Loucy (cell line): ENCODE measurements around the gene SEC24B.

Experiments
- H2AFZ ChIP-seq: fragments of 200-600 bp; sonication (generic); 2 replicates; pipeline ENCODE4 v1.6.0; 2016; ENCODE audit warnings: antibody characterized with exemption, mild to moderate bottlenecking, low read length, moderate library complexity
- H3F3A ChIP-seq: fragments of 200-600 bp; 2 replicates; pipeline ENCODE4 v1.6.0; 2016; ENCODE audit warnings: antibody characterized with exemption, low read depth, mild to moderate bottlenecking
- H3K27me3 ChIP-seq: fragments of 200-600 bp; sonication (generic); 2 replicates; pipeline ENCODE4 v1.6.1; 2014; ENCODE audit warnings: low read length, mild to moderate bottlenecking; ENCODE audit not compliant: insufficient read depth, poor library complexity, severe bottlenecking
- H3K36me3 ChIP-seq: fragments of 200-600 bp; sonication (generic); 2 replicates; pipeline ENCODE4 v1.6.1; 2016; ENCODE audit warnings: low read length; ENCODE audit not compliant: insufficient read depth
- H3K4me1 ChIP-seq: fragments of 200-600 bp; sonication (generic); 2 replicates; pipeline ENCODE4 v1.5.1; 2014; ENCODE audit warnings: low read length, mild to moderate bottlenecking; ENCODE audit not compliant: insufficient read depth, poor library complexity, severe bottlenecking
- H3K4me2 ChIP-seq: fragments of 200-600 bp; sonication (generic); 2 replicates; pipeline ENCODE4 v1.6.0; 2014; ENCODE audit warnings: antibody characterized with exemption, low read length, low read depth, mild to moderate bottlenecking; ENCODE audit not compliant: poor library complexity, severe bottlenecking
- H3K4me3 ChIP-seq: fragments of 200-600 bp; sonication (generic); 2 replicates; pipeline ENCODE4 v1.5.1; 2014; ENCODE audit warnings: low read length, mild to moderate bottlenecking, mixed read lengths; ENCODE audit not compliant: poor library complexity, severe bottlenecking
- H3K79me2 ChIP-seq: fragments of 200-600 bp; sonication (generic); 2 replicates; pipeline ENCODE4 v1.6.1; 2014; ENCODE audit warnings: low read length; ENCODE audit not compliant: insufficient read depth
- H3K9ac ChIP-seq: fragments of 200-600 bp; sonication (generic); 2 replicates; pipeline ENCODE4 v1.6.0; 2014; ENCODE audit warnings: mild to moderate bottlenecking, low read depth, low read length, moderate library complexity; ENCODE audit not compliant: poor library complexity, severe bottlenecking
- H3K9me2 ChIP-seq: fragments of 200-600 bp; sonication (generic); replicated peaks from 2 replicates; pipeline ENCODE4 v1.6.1; 2016; ENCODE audit warnings: low read depth, low read length, mixed read lengths
- H3K9me3 ChIP-seq: fragments of 200-600 bp; sonication (generic); 2 replicates; pipeline ENCODE4 v1.6.1; 2014; ENCODE audit warnings: mild to moderate bottlenecking, antibody characterized with exemption, low read length, low read depth; ENCODE audit not compliant: insufficient read depth
- H4K20me1 ChIP-seq: fragments of 200-600 bp; sonication (generic); 2 replicates; pipeline ENCODE4 v1.6.0; 2014; ENCODE audit warnings: antibody characterized with exemption, low read length, mild to moderate bottlenecking; ENCODE audit not compliant: insufficient read depth, poor library complexity, severe bottlenecking
- CTCF ChIP-seq: fragments of 200-600 bp; sonication (generic); conservative IDR thresholded peaks from 2 replicates; pipeline ENCODE4 v1.5.1; 2014; ENCODE audit warnings: mild to moderate bottlenecking, antibody characterized with exemption, low read length
- EZH2phosphoT487 ChIP-seq: fragments of 200-600 bp; IDR thresholded peaks from 2 replicates; pipeline ENCODE4 v1.6.1; 2018; ENCODE audit warnings: antibody characterized with exemption, mild to moderate bottlenecking, moderate library complexity, borderline replicate concordance

SEC24B gene

GRCh38 chr4:109572154-109572553, 138.5 kb downstream of the SEC24B start:
- H3K36me3 ChIP-seq, result no peaks in the 10 kb centered on the region
- no peak for TF ChIP-seq CTCF
- TF ChIP-seq EZH2phosphoT487, result no peak
- H3K27me3 ChIP-seq, result no peaks in the 10 kb centered on the region
- no peaks in the 10 kb centered on the region for H3K9me2 ChIP-seq
- no peaks in the 10 kb centered on the region for H4K20me1 ChIP-seq
- no peaks in the 10 kb centered on the region for H3K9me3 ChIP-seq
- H3K9ac ChIP-seq, result no peak overlapping the region
- no peak overlapping the region for H3K4me2 ChIP-seq
- peaks cover 9% of the 10 kb centered on the region for H3K4me1 ChIP-seq
- no peaks in the 10 kb centered on the region for H3K79me2 ChIP-seq
- no peak overlapping the region for H3K4me3 ChIP-seq
- no peaks in the 10 kb centered on the region for H3F3A ChIP-seq
- H2AFZ ChIP-seq, result no peak overlapping the region

- no peak overlapping the region for H3K9ac ChIP-seq
- H3K79me2 ChIP-seq, result no peaks in the 10 kb centered on the region
- TF ChIP-seq CTCF (peak; percentile 67), EZH2phosphoT487 (no peak)
- H3K4me1 ChIP-seq, result peaks cover 9% of the 10 kb centered on the region
- H3K4me3 ChIP-seq, result no peak overlapping the region
- H3F3A ChIP-seq, result no peaks in the 10 kb centered on the region
- H3K9me3 ChIP-seq, result no peaks in the 10 kb centered on the region
- no peaks in the 10 kb centered on the region for H3K36me3 ChIP-seq
- H3K27me3 ChIP-seq, result no peaks in the 10 kb centered on the region
- H3K9me2 ChIP-seq, result no peaks in the 10 kb centered on the region
- H3K4me2 ChIP-seq, result peak overlapping the region; percentile 25
- H4K20me1 ChIP-seq, result no peaks in the 10 kb centered on the region
- H2AFZ ChIP-seq, result peak overlapping the region; percentile 59; the same call in 1 of the 2 replicates
Measured at GRCh38 chr4:109574443-109574850, 140.8 kb downstream of the SEC24B start.

GRCh38 chr4:109574931-109575804, 141.6 kb downstream of the SEC24B start:
- Histone ChIP-seq H3K9ac (no peak overlapping the region), H3K9me3 (no peaks in the 10 kb centered on the region), H3K79me2 (no peaks in the 10 kb centered on the region), H3F3A (no peaks in the 10 kb centered on the region), H3K9me2 (no peaks in the 10 kb centered on the region), H3K36me3 (no peaks in the 10 kb centered on the region), H3K4me1 (peaks cover 9% of the 10 kb centered on the region), H2AFZ (no peak overlapping the region), H3K27me3 (no peaks in the 10 kb centered on the region), H3K4me2 (peak overlapping the region; percentile 25), H4K20me1 (no peaks in the 10 kb centered on the region), H3K4me3 (no peak overlapping the region)
- TF ChIP-seq CTCF, result no peak
- no peak for TF ChIP-seq EZH2phosphoT487
